Right atrium auricular region (tissue), 2 donors: ENCODE data around the gene ARHGEF4. TPM values are rescaled to one million over a fixed set of nuclear protein-coding genes. Genes with fewer than 3 reads are reported as not detected.

Experiments used
- DNase-seq: peaks from one replicate; pipeline ENCODE4 v3.0.0-alpha.2; 2019; ENCODE audit warnings: low spot score
- H3K27ac ChIP-seq, 2 donors: fragments of 200-600 bp; sonication (generic); 1 replicate in 1 of 2; 2 replicates in 1 of 2; pipeline ENCODE4 v1.5.1; 2016 to 2019
- H3K27me3 ChIP-seq, 2 donors: fragments of 200-600 bp; sonication (generic); one replicate each; pipeline versions ENCODE4 v1.5.1 to v1.6.0; 2017 to 2019
- H3K36me3 ChIP-seq: fragments of 200-600 bp; sonication (generic); one replicate; pipeline ENCODE4 v1.5.1; 2016
- H3K4me1 ChIP-seq, 2 donors: fragments of 200-600 bp; sonication (generic); one replicate each; pipeline versions ENCODE4 v1.5.1 to v1.6.0; 2017 to 2019
- H3K4me3 ChIP-seq, 2 donors: fragments of 200-600 bp; sonication (generic); 1 replicate in 1 of 2; 2 replicates in 1 of 2; pipeline ENCODE4 v1.5.1; 2017 to 2019; ENCODE audit warnings: mild to moderate bottlenecking in 1 of 2, moderate library complexity in 1 of 2
- H3K9me3 ChIP-seq, 2 donors: fragments of 200-600 bp; sonication (generic); one replicate each; pipeline ENCODE4 v1.5.1; 2019
- total RNA-seq, 2 donors: library from RNA; depleted of rRNA; stranded (reverse); fragments of >200 nt; gene quantifications; one replicate each; pipeline ENCODE4 v1.1.0, GENCODE V29; 2016
- TF ChIP-seq, protein P1 (sequence below), 2 donors: fragments of 200-600 bp; sonication (generic); IDR thresholded peaks; one replicate each; pipeline ENCODE4 v1.5.1; 2019; ENCODE audit warnings: antibody characterized with exemption in 2 of 2

ARHGEF4 gene
- total RNA-seq, 2 donors from 2014 or later = 3.5 to 8.1 TPM

DNA sequence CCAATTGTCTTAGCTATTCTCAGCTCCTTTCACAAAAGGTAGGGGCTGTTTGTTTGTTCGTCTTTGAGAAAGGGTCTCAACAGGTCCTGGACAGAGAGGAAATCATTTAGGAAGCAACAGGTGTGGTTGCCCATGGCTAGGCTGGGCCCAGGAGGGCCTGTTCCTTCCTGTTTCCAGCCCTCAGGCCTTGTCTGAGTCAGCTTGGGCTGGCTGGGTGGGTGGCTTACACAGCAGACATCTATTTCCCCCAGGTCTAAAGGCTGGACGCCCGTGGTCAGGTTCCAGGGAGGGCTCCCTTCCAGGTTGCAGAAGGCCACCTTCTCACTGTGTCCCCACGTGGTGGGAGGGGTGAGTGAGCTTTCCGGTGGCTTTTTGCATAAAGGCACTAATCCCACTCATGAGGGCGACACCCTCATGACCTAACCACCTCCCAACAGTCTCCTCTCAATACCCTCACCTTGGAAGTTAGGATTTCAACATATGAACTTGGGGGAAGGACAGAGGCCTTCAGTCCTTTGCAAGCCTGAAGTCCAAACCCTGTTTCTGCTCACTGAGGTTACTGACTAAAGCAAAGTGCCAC, 45.5 kb downstream of the ARHGEF4 start:
- peaks cover 0 to 3% of the 10 kb centered on the region in 2 donors for H3K9me3 ChIP-seq
- H3K36me3 ChIP-seq = no peaks in the 10 kb centered on the region
- no peaks in the 10 kb centered on the region for H3K4me1 ChIP-seq
- no peak overlapping the region for H3K4me3 ChIP-seq
- DNase-seq = no peak
- no peaks in the 10 kb centered on the region for H3K27me3 ChIP-seq
- TF ChIP-seq, protein P1, sequence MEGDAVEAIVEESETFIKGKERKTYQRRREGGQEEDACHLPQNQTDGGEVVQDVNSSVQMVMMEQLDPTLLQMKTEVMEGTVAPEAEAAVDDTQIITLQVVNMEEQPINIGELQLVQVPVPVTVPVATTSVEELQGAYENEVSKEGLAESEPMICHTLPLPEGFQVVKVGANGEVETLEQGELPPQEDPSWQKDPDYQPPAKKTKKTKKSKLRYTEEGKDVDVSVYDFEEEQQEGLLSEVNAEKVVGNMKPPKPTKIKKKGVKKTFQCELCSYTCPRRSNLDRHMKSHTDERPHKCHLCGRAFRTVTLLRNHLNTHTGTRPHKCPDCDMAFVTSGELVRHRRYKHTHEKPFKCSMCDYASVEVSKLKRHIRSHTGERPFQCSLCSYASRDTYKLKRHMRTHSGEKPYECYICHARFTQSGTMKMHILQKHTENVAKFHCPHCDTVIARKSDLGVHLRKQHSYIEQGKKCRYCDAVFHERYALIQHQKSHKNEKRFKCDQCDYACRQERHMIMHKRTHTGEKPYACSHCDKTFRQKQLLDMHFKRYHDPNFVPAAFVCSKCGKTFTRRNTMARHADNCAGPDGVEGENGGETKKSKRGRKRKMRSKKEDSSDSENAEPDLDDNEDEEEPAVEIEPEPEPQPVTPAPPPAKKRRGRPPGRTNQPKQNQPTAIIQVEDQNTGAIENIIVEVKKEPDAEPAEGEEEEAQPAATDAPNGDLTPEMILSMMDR (IDR thresholded peaks at IDR 0.05) = no peak
- H3K27ac ChIP-seq = no peak overlapping the region

DNA sequence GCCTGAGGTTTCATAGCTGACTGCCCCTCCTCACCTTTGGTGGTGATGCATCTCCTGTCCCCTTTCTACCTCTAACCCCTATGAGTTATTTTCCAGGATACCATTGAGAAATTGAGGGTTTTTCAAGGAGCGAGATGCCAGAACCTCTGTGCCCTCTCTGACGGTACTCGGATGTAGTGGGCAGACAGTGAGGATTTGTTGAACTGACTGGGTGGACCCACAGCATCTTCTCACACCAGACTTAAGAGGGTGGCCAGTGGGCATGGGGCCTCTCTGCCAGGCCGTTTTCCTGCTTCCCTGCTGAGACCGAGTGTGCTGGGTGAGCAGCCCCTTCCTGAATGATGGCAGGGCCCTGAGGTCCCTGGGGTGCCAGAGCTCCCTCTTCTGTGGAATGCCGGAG, 46.3 kb downstream of the ARHGEF4 start:
- Histone ChIP-seq H3K4me1 (no peaks in the 10 kb centered on the region), H3K9me3 (peaks cover 0 to 3% of the 10 kb centered on the region in 2 donors), H3K27ac (no peak overlapping the region), H3K4me3 (no peak overlapping the region), H3K36me3 (no peaks in the 10 kb centered on the region), H3K27me3 (no peaks in the 10 kb centered on the region)
- no peak for DNase-seq
- TF ChIP-seq, protein P1 (IDR thresholded peaks at IDR 0.05) = no peak

GRCh38 chr2:130883496-130883895, 46.8 kb downstream of the ARHGEF4 start:
- TF ChIP-seq, protein P1 (IDR thresholded peaks at IDR 0.05) = no peak
- H3K4me3 ChIP-seq = no peak overlapping the region
- no peaks in the 10 kb centered on the region for H3K36me3 ChIP-seq

GRCh38 chr2:130884013-130884412, 47.3 kb downstream of the ARHGEF4 start:
- TF ChIP-seq, protein P1 (IDR thresholded peaks at IDR 0.05) = no peak
- Histone ChIP-seq H3K27ac (no peak overlapping the region), H3K36me3 (no peaks in the 10 kb centered on the region), H3K4me3 (no peak overlapping the region), H3K4me1 (no peaks in the 10 kb centered on the region), H3K9me3 (no peaks in the 10 kb centered on the region), H3K27me3 (no peaks in the 10 kb centered on the region)
- no peak for DNase-seq

More at GRCh38 chr2:130883496-130883895, 46.8 kb downstream of the ARHGEF4 start:
- H3K9me3 ChIP-seq = no peaks in the 10 kb centered on the region
- H3K4me1 ChIP-seq = no peaks in the 10 kb centered on the region
- no peaks in the 10 kb centered on the region for H3K27me3 ChIP-seq
- DNase-seq = no peak
- H3K27ac ChIP-seq = no peak overlapping the region

- Histone ChIP-seq H3K4me3 (no peak overlapping the region), H3K9me3 (no peaks in the 10 kb centered on the region), H3K4me1 (no peaks in the 10 kb centered on the region), H3K27me3 (no peaks in the 10 kb centered on the region), H3K27ac (no peak overlapping the region), H3K36me3 (no peaks in the 10 kb centered on the region)
- TF ChIP-seq, protein P1 (IDR thresholded peaks at IDR 0.05) = no peak
- no peak for DNase-seq
Observed at GRCh38 chr2:130884503-130884902, 47.8 kb downstream of the ARHGEF4 start.

- no peak for DNase-seq
- Histone ChIP-seq H3K27me3 (no peaks in the 10 kb centered on the region), H3K27ac (no peak overlapping the region), H3K9me3 (no peaks in the 10 kb centered on the region), H3K4me1 (no peaks in the 10 kb centered on the region), H3K36me3 (no peaks in the 10 kb centered on the region), H3K4me3 (no peak overlapping the region)
- TF ChIP-seq, protein P1 (IDR thresholded peaks at IDR 0.05) = no peak
Observed at GRCh38 chr2:130887643-130888042, 50.9 kb downstream of the ARHGEF4 start.
